A673 (cell line): ENCODE measurements around the gene PISD. TPM values are rescaled to one million over a fixed set of nuclear protein-coding genes. Genes with fewer than 3 reads are reported as not detected.

Source experiments
- BruUV-seq: library from RNA; stranded (reverse); fragments of 400-500 nt; replicated peaks from 2 replicates; lab custom pipeline; 2021; lab: Mats Ljungman, UMichigan
- CTCF ChIA-PET: fragments of 300-600 bp; sonication (Branson Sonifier 250); formaldehyde crosslinking; loops from one replicate; lab custom pipeline; 2022; ENCODE audit warnings: antibody characterized with exemption; lab: Charles Lee
- POLR2A ChIA-PET: fragments of 300-600 bp; sonication (Branson Sonifier 250); formaldehyde crosslinking; loops from one replicate; lab custom pipeline; 2022; ENCODE audit warnings: antibody characterized with exemption; ENCODE audit not compliant: low non-redundant PET; lab: Charles Lee
- DNase-seq: peaks from one replicate; pipeline ENCODE4 v3.0.0-alpha.2; 2015; ENCODE audit warnings: low spot score
- H3K27ac ChIP-seq: fragments of 200-600 bp; sonication (generic); 2 replicates; pipeline ENCODE4 v1.5.1; 2016; ENCODE audit warnings: mixed run types, low read depth, mild to moderate bottlenecking, mixed read lengths, antibody characterized with exemption, low read length; ENCODE audit not compliant: poor library complexity, severe bottlenecking
- H3K27me3 ChIP-seq: fragments of 200-600 bp; sonication (generic); replicated peaks from 2 replicates; pipeline ENCODE4 v1.6.1; 2017; ENCODE audit warnings: mixed run types, low read depth, mild to moderate bottlenecking, mixed read lengths, antibody characterized with exemption, low read length; ENCODE audit not compliant: insufficient read depth, poor library complexity
- H3K36me3 ChIP-seq: fragments of 200-600 bp; sonication (generic); 2 replicates; pipeline ENCODE4 v1.6.1; 2016; ENCODE audit warnings: mixed run types, mild to moderate bottlenecking, mixed read lengths, antibody characterized with exemption, low read length; ENCODE audit not compliant: insufficient read depth, poor library complexity, severe bottlenecking
- H3K4me1 ChIP-seq: fragments of 200-600 bp; sonication (generic); 2 replicates; pipeline ENCODE4 v1.6.1; 2017; ENCODE audit warnings: mixed run types, mild to moderate bottlenecking, mixed read lengths, antibody characterized with exemption, low read length; ENCODE audit not compliant: insufficient read depth, poor library complexity, severe bottlenecking
- H3K4me3 ChIP-seq: fragments of 200-600 bp; sonication (generic); 2 replicates; pipeline ENCODE4 v1.5.1; 2016; ENCODE audit warnings: low read depth, mixed run types, mild to moderate bottlenecking, mixed read lengths, low read length; ENCODE audit not compliant: poor library complexity, severe bottlenecking
- H3K9me3 ChIP-seq: fragments of 200-600 bp; sonication (generic); 2 replicates; pipeline ENCODE4 v1.6.1; 2016; ENCODE audit warnings: mixed run types, low read depth, mild to moderate bottlenecking, mixed read lengths, antibody characterized with exemption, low read length; ENCODE audit not compliant: poor library complexity, severe bottlenecking
- EZH2 ChIP-seq: fragments of 200-600 bp; sonication (generic); IDR thresholded peaks from 2 replicates; pipeline ENCODE4 v1.6.1; 2017; ENCODE audit warnings: borderline replicate concordance, low read depth, mild to moderate bottlenecking, mixed read lengths, antibody characterized with exemption, low read length; ENCODE audit not compliant: poor library complexity, severe bottlenecking
- intact Hi-C: fragments of 100-400 bp; cut with micrococcal nuclease; formaldehyde crosslinking; loops from one replicate; pipeline ENCODE4 v1.10.0; 2022; ENCODE audit not compliant: unreplicated experiment
- total RNA-seq: library from RNA; stranded (reverse); gene quantifications from 2 replicates; pipeline ENCODE4 v1.2.3, GENCODE V29; 2021
- TF ChIP-seq, protein P1 (sequence below): fragments of 300-800, 200-600 bp; sonication (generic); conservative IDR thresholded peaks from 2 replicates; pipeline ENCODE4 v1.5.1; 2017; ENCODE audit warnings: low read depth, mild to moderate bottlenecking, antibody characterized with exemption, low read length, moderate library complexity, mixed read lengths

Gene PISD
- total RNA-seq, 1 experiment from 2014 or later = 39.0 TPM

DNA sequence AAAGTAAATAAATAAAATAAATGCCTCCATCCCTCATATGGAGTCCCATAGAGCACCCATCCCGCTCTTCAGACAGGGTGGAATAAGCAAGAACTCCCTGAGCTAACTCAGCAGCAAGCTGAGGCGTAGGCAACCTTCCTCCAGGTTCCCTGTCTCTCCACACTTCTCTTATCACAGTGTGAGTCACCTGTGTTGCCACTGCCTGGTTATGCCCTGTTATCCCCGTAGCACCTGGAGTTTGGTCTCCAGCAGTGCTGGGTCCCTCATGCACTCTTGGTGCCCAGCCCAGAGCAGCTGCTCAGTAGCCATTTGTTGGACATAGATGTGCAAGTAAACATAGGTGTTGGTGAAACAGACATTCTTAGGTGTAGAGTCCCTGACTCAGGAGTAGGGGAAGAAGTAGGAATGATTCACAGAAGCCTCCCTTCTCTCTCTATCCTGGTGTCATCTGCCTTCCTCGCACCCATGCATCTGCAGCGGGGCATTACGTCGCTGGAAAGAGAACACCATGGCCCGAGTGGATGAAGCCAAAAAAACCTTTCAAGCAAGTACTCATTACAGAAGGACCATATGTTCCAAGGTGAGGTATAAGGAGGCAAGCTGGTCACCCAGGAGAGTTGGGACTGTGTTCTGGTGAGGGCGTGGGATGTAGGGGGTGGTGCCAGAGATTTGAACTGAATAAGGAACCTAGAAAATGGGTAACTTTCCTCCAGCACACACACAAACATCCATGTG lies 56.0 kb downstream of the PISD start:
- ChIA-PET CTCF (no interaction called here), POLR2A (no interaction called here)
- no peaks in the 10 kb centered on the region for H3K9me3 ChIP-seq
- no peak overlapping the region for H3K4me3 ChIP-seq
- no peaks in the 10 kb centered on the region for H3K4me1 ChIP-seq
- no peaks in the 10 kb centered on the region for H3K27me3 ChIP-seq
- BruUV-seq = no TSS peak
- intact Hi-C loops = no loop called here
- TF ChIP-seq, protein P1, sequence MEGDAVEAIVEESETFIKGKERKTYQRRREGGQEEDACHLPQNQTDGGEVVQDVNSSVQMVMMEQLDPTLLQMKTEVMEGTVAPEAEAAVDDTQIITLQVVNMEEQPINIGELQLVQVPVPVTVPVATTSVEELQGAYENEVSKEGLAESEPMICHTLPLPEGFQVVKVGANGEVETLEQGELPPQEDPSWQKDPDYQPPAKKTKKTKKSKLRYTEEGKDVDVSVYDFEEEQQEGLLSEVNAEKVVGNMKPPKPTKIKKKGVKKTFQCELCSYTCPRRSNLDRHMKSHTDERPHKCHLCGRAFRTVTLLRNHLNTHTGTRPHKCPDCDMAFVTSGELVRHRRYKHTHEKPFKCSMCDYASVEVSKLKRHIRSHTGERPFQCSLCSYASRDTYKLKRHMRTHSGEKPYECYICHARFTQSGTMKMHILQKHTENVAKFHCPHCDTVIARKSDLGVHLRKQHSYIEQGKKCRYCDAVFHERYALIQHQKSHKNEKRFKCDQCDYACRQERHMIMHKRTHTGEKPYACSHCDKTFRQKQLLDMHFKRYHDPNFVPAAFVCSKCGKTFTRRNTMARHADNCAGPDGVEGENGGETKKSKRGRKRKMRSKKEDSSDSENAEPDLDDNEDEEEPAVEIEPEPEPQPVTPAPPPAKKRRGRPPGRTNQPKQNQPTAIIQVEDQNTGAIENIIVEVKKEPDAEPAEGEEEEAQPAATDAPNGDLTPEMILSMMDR = no peak
- TF ChIP-seq EZH2 = no peak
- H3K27ac ChIP-seq = no peak overlapping the region
- no peak for DNase-seq
- H3K36me3 ChIP-seq = no peaks in the 10 kb centered on the region

DNA sequence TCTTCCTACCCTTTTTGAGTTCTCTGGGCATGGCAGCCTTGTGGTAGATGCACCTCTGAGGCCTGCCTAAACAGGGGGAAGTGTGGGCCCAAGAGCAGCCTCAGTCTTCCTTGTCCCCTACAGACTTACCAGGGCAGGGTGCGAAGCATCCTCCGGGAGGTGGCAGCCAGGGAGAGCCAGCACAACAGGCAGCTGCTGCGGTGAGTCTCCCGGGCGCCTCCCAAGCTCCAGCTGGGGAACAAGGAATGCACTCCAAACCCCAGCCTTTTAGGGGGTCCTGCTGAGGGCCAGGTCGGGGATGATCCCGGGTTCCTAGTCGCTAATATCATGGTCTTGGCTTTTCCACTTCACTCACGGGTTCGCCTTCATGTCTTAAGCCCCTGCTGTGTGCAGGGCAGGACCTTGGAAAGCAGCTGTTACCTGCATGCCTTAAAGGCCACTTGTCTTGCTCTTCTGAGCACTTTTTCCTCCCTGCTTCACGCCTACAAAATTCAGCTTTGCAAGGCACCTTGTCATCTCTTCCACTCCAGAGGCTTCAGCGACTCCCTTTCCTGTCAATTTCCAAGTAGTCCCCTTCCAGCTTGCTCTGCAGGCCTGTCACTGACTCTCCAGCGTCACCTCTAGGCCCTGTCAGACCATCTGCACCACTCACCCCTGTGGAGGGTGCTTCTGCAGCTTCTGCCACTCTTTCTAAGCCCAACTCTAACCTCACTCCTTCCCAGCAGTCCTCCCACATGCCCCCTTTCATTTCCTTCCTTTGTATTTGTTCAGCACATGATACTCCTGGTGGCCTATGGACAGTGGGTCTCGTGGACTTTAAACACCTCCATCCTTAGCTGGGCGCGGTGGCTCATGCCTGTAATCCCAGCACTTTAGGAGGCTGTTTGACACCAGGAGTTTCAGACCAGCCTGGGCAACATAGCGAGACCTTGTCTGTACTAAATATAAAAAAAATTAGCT lies 57.0 kb downstream of the PISD start:
- H3K27ac ChIP-seq = no peak overlapping the region
- BruUV-seq = no TSS peak
- no peak for DNase-seq
- no peaks in the 10 kb centered on the region for H3K36me3 ChIP-seq
- intact Hi-C loops = no loop called here
- no peak overlapping the region for H3K4me3 ChIP-seq
- no peaks in the 10 kb centered on the region for H3K27me3 ChIP-seq
- TF ChIP-seq, protein P1 = no peak
- no peak for TF ChIP-seq EZH2
- ChIA-PET POLR2A (no interaction called here), CTCF (no interaction called here)
- H3K4me1 ChIP-seq = no peaks in the 10 kb centered on the region
- H3K9me3 ChIP-seq = no peaks in the 10 kb centered on the region

DNA sequence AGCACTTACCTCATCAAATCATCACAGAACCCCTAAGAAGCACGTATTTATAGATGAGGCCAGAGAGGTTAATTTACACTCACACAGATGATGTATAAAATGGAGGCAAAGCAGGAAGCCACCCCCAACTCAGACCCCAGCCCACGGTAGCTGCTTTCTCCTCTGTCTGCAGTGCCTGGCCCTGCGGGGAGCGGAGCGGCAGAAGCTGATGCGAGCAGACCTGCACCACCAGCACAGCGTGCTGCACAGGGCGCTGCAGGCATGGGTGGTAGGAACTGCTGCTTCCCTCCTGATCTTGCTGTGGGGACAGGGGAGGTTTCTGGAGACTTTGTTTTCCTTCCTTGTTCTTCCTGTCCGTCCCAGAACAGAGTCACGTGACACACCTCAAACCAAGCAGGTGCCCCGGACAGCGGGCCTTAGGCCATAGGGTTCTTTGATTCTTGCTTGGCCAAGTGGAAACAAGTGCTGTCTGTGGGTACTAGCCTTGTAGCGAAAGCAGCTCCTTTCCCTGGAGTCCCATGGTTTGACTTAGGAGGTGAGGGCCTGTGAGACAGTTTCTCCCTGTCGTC lies 57.8 kb downstream of the PISD start:
- intact Hi-C loops = no loop called here
- POLR2A ChIA-PET = no interaction called here
- no TSS peak for BruUV-seq
- no peak overlapping the region for H3K27ac ChIP-seq
- DNase-seq = no peak
- no peak for TF ChIP-seq EZH2
- H3K36me3 ChIP-seq = no peaks in the 10 kb centered on the region
- CTCF ChIA-PET = interaction anchor here (0.6 kb wide), 1 partner anchor 365 kb away, joined by 3 read pairs; no protein-coding TSS in a partner anchor
- H3K27me3 ChIP-seq = no peaks in the 10 kb centered on the region
- no peaks in the 10 kb centered on the region for H3K4me1 ChIP-seq
- H3K4me3 ChIP-seq = no peak overlapping the region
- H3K9me3 ChIP-seq = no peaks in the 10 kb centered on the region
